Measurements from ENCODE around the gene AIP.

GRCh38 chr11:67437082-67437808, 45.6 kb upstream of the AIP start, which contains the start of gene PTPRCAP:
- TF ChIP-seq SPI1 (IDR thresholded peaks at IDR 0.05; ENCODE audit: low read depth, low read length) (peak; percentile 45), POLR2A (IDR thresholded peaks at IDR 0.05; ENCODE audit: low read depth, low read length) (peak; percentile 94), POLR2AphosphoS5 (IDR thresholded peaks at IDR 0.05; ENCODE audit: low read depth, low read length) (peak; percentile 96), TAF1 (IDR thresholded peaks at IDR 0.05; ENCODE audit: low read depth, low read length) (peak; percentile 95), POU2F2 (IDR thresholded peaks at IDR 0.05; ENCODE audit: low read depth, low read length) (peak; percentile 58; the same call in 1 of the 2 replicates), PAX5 (IDR thresholded peaks at IDR 0.05; ENCODE audit: insufficient read depth, low read length, severe bottlenecking) (no peak)
